GM21390 (cell line): ENCODE measurements around the gene IFT52.

ENCODE experiments used
- ATAC-seq: cut with Tn5 transposase; IDR thresholded peaks from one replicate; pipeline ENCODE4 v1.9.1; 2021; ENCODE audit not compliant: unreplicated experiment

The IFT52 gene, protein sequence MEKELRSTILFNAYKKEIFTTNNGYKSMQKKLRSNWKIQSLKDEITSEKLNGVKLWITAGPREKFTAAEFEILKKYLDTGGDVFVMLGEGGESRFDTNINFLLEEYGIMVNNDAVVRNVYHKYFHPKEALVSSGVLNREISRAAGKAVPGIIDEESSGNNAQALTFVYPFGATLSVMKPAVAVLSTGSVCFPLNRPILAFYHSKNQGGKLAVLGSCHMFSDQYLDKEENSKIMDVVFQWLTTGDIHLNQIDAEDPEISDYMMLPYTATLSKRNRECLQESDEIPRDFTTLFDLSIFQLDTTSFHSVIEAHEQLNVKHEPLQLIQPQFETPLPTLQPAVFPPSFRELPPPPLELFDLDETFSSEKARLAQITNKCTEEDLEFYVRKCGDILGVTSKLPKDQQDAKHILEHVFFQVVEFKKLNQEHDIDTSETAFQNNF

DNA sequence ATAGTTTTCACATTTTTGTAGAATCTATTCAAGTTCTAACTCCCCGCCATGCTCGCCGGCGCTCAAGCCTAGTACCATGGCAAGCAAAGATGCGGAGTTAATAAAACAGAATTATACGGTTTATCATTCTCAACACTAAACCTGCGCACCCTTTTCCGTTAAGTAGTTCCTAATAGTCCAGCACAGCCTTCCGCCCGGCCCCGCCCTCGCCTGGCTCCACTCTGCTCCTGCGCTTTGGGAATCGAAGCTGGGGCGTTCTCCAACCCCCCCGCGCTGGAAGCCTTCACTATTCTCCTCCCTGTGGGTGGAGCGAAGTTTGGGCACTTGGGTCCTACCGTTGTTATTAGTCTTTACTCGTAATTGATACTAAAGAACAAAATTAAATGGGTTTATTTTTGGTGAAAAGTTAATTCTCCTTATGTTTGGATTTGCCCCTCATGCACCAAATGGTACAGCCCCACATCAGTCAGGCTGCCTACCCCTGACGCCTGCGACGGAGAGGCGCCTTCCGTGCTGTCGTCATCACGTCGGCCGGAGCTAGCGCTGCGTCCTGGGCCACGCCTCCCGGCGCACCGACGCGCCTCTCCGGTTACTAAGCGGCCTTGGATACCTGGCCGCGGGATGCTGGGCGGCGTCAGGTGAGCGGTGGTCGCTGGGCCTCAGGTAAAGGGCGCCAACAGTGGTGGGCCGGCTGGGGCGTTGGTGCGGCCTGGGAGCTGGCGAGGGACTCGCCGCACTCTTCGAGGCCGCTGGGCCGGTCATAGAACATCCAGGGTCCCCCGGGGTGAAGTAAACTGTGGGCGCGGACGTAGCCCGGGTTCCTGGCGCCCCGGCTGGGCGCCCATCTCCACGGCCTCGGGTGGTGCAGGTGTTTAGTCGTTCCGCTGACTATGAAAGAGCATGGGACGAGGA, at the start of gene IFT52:
IFT52 (plus strand) TSS at position 546 of the 912 bp plus-strand sequence. CDS start 3,762 bp downstream, outside the sequence.
- ATAC-seq, result peak; percentile 97

DNA sequence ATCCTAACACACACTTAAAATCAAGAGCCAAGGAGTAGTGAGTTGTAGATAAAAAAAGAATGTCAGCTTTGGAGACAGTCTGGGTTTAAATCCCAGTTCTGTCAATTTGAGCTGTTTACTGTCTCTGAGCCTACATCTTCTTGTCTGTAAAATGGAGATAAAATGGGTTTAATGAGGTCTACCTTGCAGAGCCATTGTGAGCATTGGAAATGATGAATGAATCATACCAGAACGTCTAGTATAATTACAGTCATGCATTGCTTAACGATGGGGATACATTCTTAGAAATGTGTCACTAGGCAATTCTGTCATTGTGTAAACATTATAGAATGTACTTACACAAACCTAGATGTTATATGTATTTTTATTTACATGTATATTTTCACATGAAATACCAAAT, 49.5 kb upstream of the IFT52 start:
- ATAC-seq, result no peak

DNA sequence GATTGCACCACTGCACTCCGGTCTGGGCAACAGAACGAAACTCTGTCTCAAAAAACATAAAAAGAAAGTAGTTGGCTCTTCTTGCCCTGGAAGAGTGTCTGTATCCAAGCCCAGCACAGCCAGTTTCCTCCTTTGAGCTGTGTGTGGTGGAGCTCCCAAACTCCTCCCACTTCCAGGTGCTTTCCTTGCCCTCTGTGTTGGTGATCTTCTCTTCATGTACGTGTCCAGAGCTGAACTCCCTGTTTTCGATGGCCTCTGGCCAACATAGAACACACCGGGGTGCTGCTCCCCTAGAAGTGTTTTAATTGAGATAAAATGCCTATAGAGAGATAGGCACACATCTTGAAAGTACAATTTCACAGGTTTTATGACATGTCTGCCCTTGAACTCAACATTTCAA, 48.6 kb upstream of the IFT52 start:
- ATAC-seq, result no peak

DNA sequence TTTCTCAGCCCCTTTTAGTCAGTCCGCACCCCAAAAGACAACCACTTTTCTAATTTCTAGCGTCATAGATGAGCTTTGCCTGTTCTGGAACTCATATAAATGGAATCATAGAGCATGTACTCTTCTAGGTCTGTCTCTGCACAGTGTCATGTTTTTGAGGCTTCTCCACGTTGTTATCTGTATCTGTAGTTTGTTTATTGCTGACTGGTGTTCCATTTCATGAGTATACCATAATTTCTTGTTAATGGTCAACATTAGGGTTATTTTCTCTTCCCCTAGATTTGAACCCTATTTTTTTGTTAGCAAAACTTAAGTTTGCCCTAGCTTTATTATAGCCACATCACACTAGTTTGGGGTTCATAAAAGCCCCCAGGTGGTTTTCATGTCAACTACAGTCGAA, 48.1 kb upstream of the IFT52 start:
- no peak for ATAC-seq

DNA sequence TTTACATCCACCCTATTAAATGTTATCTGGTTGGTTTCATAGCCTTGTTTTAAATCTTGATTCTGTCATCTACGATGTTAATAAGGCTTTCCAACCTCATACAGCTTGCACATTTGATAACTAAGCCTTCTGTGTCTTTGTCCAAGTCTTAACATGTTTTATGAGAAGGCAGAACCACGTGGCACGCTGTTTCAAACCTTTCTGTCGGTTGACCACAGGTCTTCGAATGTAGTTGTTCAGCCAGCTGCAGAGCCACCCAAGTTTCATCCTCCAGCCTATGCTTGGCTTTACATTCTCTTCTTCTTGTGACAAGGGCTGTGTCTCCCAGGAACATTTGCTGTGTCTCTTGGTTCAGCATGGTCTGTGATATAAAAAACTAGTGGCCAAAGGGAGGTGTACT, 47.6 kb upstream of the IFT52 start:
- no peak for ATAC-seq

DNA sequence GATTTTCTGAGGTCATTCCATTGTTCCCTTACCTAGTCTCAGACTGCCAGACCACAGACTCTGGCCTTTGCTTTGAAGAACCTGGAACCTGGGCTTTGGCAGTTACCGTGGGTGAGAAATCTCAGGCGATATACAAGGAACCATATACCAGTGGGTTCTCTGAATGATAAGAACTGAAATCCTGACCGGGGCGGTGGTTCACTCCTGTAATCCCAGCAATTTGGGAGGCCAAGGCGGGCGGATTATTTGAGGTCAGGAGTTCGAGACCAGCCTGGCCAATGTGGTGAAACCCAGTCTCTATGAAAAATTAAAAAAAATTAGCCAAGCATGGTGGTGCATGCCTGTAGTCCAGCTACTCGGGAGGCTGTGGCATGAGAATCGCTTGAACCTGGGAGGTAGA, 46.2 kb upstream of the IFT52 start:
- ATAC-seq, result no peak

DNA sequence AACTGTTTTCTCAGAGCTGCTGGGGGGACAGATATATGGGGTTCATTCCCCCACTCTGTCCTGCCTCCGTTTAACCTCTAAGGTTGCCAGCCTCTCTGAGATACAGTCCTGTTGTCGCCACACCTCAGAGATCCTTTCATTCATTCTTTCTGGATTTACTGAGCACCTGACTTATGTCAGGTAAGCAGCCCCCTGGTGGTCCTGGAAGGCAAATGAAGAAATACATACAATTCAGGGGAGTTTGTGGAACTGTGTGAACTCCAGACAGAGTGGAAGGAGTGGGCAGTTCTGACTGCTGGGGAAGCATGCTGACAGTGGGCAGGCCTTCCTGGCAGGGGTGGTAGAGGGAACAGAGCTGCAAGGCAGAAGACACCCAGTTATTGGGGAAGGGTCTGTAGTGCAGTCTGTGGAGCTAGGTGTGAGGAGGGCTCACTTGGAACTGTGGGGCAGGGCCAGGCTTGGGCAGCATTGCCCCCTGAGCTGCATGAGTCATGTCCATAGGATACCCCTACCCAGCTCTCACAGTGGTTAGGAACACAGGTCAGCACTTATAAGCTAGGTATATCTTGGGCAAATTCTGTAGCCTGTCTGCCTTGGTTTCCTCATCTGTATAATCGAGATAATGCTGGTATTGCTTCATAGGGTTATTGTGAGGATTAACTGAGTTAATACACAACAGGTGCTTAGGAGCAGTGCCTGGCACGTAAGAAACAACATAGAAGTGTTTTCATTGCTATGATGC, 44.7 kb upstream of the IFT52 start:
- ATAC-seq, result no peak

DNA sequence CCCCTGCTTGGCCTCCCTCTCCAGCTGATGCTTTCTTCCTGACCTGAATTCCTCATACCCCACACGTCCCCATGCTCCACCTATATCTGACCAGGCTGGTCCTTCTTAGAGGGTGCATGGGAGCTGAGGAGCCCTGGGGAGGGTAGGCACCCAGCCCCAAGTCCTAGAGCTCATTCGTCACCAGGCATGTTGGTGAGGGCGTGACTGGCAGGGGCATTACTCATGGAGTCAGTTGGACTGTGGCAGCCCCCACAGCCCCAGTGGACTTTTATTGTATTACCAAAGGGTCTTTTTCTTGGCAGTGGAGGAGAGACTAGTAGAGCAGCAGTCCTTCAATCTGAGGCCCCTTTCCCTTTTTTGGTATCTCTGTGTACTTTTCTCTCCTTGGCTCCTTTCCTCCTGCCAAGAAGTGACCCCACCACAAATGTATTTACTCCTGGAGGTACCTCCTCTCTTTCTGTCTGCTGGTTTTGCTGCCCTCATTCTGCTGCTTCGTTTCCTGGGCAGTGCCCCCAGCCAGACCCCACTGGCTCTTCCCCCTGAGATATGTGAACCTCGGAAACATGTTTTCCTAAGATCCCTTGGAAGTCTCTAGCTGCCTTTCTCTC, 42.4 kb upstream of the IFT52 start:
- ATAC-seq, result no peak

DNA sequence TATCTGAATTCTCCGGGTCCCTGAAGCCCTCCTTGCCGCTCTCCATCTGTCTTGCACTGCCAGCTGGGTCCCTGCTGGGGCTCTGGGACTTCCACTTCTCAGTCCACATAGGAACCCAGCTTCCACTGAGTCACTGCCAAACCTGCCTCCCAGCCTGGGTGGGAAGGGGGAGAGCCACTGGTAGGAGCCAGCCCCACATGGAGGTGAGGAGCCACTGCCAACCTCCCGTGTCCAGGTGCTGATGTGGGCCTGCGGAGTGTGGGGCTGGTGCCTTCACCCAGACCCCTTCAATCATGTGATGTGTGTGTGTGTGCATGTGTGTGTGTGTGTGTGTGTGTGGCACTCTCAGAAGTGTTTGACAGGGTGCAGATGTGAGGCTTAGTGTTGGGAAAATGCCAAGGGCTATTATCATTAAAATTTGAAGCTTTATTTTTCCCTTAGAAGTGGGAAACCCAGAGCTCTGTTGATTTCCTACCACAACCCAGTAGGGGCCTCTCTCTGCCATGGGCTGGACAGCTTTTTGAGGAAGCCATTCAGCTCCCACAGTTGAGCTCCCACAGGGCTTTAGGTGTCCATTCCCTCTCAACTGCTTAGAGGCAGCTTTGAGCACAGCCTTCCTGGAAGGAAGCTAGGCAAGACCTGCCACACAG, 41.2 kb upstream of the IFT52 start:
- no peak for ATAC-seq

DNA sequence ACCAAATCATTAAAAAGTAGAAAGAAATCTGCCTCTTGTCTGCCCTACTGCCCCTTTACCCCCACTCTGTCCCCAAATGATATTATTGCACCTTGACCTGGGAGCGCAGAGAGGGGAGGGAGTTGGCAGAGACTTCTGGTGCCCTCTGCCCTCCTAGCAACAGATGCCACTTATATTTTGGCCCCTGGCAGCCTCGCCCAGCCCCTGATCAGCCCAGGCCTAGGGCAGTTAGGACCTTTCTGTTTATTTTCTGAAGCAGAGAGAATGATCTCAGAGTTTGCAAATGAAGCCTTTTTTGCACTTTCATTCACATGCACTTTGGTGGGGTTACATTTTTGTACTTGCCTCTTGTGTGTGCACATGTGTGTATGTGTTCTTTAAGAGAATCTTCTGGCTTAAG, 40.3 kb upstream of the IFT52 start:
- no peak for ATAC-seq

DNA sequence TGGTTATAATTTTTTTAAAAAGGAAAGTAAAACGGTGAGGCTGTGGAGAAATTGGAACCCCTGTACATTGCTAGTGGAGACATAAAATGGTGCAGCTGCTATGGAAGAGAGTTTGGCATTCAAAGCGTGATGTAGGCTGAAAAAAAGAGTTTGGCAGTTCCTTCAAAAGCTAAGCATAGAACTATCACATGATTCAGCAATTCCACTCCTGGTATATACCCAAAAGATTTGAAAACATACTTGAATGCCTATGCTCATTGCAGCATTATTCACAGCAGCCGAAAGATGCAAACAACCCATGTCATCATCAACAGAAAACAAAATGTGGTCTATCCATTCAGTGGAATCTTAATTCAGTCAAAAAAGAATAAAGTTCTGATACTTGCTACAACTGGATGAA, 36.4 kb upstream of the IFT52 start:
- ATAC-seq, result no peak

DNA sequence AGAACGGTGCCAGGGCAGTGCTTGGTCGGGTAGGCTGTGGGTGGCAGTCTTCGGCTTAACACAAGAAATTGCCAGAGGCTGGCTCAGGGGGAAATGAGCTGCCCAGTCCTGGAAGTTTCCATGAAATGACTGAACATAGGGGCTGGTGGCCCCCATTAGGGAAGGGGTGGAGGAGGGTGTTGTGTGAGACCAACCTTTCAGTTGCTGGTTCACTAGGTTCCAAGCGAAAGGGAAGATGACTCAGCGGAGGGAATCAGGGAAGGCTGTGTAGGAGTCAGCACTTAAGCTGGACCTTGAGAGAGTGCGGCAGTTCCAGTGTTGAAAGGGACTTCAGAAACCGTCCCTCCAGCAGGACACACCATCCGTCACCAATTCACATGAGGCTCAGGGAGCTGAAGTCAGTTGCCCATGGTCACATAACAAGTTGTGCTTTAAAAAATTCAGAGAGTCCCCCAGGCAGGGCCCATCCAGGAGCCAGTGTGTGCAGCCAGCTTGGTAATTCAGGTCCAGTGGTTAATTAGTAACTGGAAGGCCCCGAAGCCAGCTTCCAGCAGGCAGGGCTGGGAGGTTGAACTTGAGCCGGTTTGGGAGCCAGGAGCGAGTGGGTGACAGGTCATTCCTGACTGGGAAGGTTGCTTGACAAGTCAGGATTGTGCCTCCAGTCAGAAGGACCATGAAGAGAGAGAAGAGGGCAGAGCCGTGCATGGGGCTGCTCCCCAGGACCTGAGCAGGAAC, 32.2 kb upstream of the IFT52 start, which contains the start of gene SGK2:
SGK2 (plus strand) TSS at position 616 of the 735 bp plus-strand sequence. CDS start 7,469 bp downstream, outside the sequence.
- no peak for ATAC-seq

DNA sequence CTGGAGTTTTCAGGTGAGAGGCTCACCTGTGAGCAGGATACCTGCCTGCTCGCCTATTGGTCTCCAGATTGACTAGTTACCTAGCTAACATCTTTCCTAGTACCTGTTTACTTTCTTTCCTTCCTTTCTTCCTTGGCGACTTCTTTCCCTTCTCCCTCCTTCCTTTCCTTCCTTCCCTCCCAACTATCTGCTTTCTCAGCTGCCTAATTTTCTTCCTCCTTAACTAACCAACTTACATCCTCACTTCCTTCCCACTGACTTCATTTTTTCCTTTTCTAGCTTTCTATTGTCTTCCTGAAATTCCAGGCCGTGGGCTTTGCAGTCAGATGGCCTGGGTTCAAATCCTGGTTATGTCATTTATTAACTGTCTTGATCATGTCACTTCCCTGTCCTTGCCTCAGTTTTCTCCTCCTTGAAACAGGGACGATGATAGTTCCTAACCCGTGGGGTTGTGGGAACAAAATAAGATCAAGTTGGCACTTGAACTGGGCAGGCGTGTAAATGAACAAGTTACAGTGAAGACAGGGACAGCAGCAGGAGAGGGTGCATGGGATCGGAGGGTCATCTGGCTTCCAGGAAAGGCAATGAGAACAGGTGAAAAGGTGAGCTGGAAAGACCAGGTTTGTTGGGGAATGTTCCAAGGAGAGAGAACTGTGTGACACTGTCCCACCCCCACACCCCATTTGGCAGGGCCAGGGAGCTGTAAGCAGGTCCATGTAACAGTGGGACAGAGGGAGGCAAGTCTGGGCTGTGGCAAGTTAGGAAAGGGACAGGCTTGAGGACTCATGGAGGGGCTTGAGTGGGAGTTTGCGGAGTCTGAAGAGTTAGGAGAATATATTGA, 31.4 kb upstream of the IFT52 start:
- ATAC-seq, result no peak

DNA sequence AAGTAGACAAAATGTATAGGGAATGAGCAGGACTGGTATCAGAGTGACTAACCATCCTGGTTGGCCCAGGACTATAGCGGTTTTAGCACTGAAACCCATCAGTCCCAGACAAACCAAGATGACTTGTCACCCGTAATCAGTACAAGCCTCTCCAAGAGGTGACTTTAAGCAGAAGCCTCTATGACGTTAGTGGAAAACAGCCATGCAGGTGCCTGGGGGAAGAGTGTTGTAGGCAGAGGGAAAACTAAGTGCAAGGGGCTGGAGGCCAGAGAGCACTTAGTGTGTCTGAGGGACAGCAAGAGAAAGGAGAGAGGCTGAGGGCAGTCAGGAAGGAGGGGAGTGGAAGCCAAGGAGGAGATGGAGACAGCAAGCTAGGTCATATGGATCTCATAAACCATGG, 29.8 kb upstream of the IFT52 start:
- ATAC-seq, result no peak

DNA sequence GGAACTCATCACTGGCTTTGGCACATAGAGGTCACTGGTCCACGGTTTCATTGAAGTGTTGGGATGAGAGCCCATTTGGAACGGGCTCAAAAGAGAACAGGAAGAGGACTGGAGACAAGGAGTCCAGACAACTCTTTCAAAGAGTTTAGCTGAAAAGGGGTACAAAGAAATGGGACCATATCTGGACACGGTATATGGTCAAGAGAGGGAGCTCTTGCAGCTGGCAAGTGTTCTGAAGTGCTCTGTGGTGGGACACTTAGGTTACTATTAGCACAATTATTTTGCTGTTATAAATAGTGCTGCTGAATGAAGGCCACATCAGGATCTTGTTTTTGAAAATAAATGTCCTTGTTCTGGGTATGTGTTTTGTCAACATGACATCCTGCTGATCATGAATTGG, 27.3 kb upstream of the IFT52 start:
- ATAC-seq, result no peak

DNA sequence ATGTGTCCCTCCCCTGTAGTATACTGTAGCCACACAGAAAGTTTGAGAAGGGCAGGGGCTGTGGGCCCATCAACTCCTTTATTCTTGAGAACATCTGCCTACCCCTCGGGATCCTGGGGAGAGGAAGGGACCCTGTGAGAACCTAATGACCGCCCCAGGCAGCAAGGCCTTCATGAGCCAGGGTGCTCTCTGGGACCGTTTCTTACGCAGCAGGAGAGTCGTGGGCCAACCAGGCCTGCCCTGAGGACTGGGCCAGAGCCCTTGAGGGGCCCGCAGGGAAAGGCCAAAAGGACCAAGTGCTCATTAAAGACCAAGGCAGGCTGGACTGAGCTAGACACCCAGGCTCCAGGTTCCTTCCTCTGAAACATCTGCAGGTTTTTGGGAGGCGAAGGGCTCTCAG, 26.7 kb upstream of the IFT52 start:
- no peak for ATAC-seq

DNA sequence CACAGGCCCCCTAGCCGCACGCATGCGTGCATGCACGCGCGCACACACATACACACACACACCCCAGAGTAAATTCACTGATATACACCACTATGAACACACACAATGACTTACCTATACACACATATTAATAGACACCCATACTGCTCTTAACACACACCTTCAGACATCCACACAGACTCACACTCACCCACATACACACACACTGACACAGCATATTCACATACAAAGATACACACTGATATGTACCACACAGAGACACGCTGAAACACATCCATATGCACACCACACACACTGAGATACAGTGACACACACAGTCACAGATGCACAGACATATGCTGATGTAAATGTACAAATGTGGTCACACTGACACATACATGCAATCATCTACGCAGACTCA, 26.3 kb upstream of the IFT52 start:
- no peak for ATAC-seq

DNA sequence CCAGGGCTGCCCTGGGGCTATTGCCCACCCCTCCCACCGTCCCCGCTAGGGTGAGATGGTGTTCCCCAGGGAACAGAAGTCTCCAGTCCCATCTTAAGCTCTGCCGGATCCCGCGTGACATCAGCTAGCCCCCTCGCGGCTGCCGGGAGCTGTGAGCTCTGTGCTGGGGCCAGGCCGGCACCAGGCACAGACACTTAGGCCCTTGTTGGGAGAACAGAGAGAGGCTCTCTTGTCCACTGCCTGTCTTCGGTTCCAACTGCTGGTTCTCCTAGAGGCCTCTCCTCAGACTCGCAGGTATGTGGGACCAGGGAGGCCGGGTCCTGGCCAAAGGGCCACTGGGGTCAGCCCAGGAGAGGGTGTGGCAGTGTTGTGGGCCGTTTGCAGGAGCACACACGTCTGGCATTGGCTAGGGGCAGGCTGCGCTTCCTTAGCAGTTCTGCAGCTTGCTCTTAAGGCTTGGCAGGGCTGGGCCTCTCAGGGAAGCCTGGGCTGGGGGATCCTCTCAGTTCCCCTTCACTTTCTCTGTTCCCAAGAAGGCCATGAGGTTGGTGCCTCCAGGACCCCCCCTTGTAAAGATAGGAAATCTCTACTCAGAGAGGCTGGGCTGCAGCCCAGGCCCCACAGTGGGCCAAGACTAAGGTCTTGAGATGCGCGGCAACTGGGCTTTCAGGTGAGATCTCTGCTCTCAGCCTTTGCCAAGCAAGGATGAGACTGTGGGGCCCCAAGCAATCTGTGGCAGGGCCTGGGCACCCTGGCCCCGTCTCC, 25.6 kb upstream of the IFT52 start:
- no peak for ATAC-seq
